ENCODE results near the gene SURF4. TPM values are rescaled to one million over a fixed set of nuclear protein-coding genes. Genes with fewer than 3 reads are reported as not detected.
A peak's percentile ranks its signal among the peaks of the same experiment; 100 is the strongest.

The SURF4 gene
- total RNA-seq, 2 donors from 2014 or later: 178 to 187 TPM

DNA sequence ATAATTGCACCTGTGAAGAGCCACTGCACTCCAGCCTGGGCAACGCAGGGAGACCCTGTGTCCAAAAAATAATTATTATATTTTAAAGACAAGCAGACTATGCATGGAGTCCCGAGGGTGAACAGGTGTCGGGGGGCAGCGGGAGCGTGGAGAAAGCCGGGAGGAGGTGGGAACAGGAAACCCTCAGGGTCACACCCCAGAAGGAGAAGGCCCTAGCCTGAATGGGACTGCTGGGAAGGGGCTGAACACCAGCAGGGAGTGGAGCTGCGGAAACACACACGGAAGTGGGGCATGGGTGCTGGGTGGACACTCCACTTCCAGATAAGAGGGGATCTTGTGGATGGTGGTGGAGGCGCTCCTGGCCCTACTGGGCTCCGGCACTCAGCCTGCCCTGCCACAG, 52.6 kb downstream of the SURF4 start:
- 88 to 92% methylated on average over 5 to 9 of the region's 10 CpGs for WGBS, 2 experiments (ENCODE audit: insufficient coverage in 1 of 2, insufficient read length in 1 of 2)
- peaks cover 36% of the 10 kb centered on the region for H3K9me3 Mint-ChIP-seq

DNA sequence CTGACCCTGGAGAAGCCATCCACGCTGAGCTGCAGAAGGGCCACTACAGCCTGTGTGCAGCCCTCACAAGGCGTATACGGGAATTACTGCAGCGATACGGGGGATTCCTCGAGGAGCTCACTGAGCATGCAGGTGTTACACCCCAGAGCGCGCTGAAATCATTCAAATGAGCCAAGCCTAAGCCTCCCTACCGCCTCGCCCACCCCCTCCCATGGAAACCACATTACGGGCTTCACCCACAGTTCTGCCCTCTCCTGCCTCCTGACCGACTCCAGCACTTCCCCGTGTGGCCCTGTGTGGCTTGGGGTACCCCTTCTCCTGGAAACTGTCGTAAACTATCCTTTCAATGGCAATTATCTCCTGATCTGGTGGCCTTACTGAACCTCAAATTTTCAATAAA, 53.2 kb downstream of the SURF4 start:
- Histone ChIP-seq H3K27ac (ENCODE audit: low read depth, low read length) (no peak overlapping the region), H3K36me3 (ENCODE audit: control insufficient read depth, insufficient read depth, low read length) (no peaks in the 10 kb centered on the region), H3K9me3 (ENCODE audit: control insufficient read depth, low read length) (peaks cover 6% of the 10 kb centered on the region), H3K4me3 (ENCODE audit: low read length) (no peak overlapping the region), H3K9ac (ENCODE audit: extremely low read depth, low read length, poor library complexity, severe bottlenecking) (no peak overlapping the region), H3K27me3 (ENCODE audit: control insufficient read depth, insufficient read depth, low read length, poor library complexity, severe bottlenecking) (no peaks in the 10 kb centered on the region), H3K4me1 (ENCODE audit: control insufficient read depth, insufficient read depth, low read length) (no peaks in the 10 kb centered on the region)
- Mint-ChIP-seq H3K4me1 (no peaks in the 10 kb centered on the region), H3K27me3 (ENCODE audit: insufficient read depth) (peaks cover 16% of the 10 kb centered on the region), H3K4me3 (no peak overlapping the region), H3K9me3 (peaks cover 33% of the 10 kb centered on the region), H3K27ac (no peak overlapping the region), H3K36me3 (ENCODE audit: low read depth) (peaks cover 2% of the 10 kb centered on the region)
- DNase-seq: no peak
- TF ChIP-seq, protein P1, sequence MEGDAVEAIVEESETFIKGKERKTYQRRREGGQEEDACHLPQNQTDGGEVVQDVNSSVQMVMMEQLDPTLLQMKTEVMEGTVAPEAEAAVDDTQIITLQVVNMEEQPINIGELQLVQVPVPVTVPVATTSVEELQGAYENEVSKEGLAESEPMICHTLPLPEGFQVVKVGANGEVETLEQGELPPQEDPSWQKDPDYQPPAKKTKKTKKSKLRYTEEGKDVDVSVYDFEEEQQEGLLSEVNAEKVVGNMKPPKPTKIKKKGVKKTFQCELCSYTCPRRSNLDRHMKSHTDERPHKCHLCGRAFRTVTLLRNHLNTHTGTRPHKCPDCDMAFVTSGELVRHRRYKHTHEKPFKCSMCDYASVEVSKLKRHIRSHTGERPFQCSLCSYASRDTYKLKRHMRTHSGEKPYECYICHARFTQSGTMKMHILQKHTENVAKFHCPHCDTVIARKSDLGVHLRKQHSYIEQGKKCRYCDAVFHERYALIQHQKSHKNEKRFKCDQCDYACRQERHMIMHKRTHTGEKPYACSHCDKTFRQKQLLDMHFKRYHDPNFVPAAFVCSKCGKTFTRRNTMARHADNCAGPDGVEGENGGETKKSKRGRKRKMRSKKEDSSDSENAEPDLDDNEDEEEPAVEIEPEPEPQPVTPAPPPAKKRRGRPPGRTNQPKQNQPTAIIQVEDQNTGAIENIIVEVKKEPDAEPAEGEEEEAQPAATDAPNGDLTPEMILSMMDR (conservative IDR thresholded peaks at IDR 0.05): no peak
- WGBS, 2 experiments (ENCODE audit: insufficient coverage in 1 of 2, insufficient read length in 1 of 2): 92 to 98% methylated on average over 14 of the region's 14 CpGs

More for the DNA sequence above, 52.6 kb downstream of the SURF4 start:
- no peak overlapping the region for H3K9ac ChIP-seq (ENCODE audit: extremely low read depth, low read length, poor library complexity, severe bottlenecking)
- H3K36me3 ChIP-seq (ENCODE audit: control insufficient read depth, insufficient read depth, low read length): no peaks in the 10 kb centered on the region
- Mint-ChIP-seq H3K4me3 (no peak overlapping the region), H3K4me1 (no peaks in the 10 kb centered on the region), H3K36me3 (ENCODE audit: low read depth) (peaks cover 2% of the 10 kb centered on the region), H3K27me3 (ENCODE audit: insufficient read depth) (peaks cover 19% of the 10 kb centered on the region), H3K27ac (no peak overlapping the region)
- TF ChIP-seq, protein P1 (conservative IDR thresholded peaks at IDR 0.05): no peak
- H3K27ac ChIP-seq (ENCODE audit: low read depth, low read length): no peak overlapping the region
- H3K4me1 ChIP-seq (ENCODE audit: control insufficient read depth, insufficient read depth, low read length): no peaks in the 10 kb centered on the region
- H3K27me3 ChIP-seq (ENCODE audit: control insufficient read depth, insufficient read depth, low read length, poor library complexity, severe bottlenecking): no peaks in the 10 kb centered on the region
- H3K4me3 ChIP-seq (ENCODE audit: low read length): no peak overlapping the region
- H3K9me3 ChIP-seq (ENCODE audit: control insufficient read depth, low read length): peaks cover 6% of the 10 kb centered on the region
- DNase-seq: no peak

DNA sequence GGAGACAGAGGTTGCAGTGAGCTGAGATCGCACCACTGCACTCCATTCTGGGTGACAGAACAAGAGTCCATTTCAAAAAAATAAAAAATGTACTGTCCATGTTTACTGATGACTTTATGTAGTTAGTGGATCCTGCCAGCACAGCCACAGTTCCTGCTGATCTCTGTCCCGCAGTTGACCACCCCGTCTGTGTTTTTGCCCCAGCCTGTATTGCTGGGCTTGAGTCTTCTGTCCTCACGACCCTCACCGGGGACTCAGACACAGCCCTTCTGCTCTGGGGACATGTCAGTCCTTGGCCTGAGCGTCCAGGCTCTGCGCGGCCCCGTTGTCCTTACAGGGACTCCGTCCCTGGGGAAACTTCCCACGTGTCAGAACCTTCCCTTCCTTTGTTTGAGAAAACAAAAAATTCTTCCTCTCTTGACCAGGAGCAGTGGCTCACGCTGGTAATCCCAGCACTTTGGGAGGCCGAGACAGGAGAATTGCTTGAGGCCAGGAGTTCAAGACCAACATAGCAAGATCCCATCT, 54.4 kb downstream of the SURF4 start:
- 90 to 92% methylated on average over 10 to 13 of the region's 13 CpGs for whole genome bisulfite sequencing, 2 experiments (ENCODE audit: insufficient coverage in 1 of 2, insufficient read length in 1 of 2)
- no peak overlapping the region for H3K27ac Mint-ChIP-seq
- Histone ChIP-seq H3K27ac (ENCODE audit: low read depth, low read length) (no peak overlapping the region), H3K9me3 (ENCODE audit: control insufficient read depth, low read length) (peaks cover 6% of the 10 kb centered on the region), H3K4me1 (ENCODE audit: control insufficient read depth, insufficient read depth, low read length) (no peaks in the 10 kb centered on the region), H3K4me3 (ENCODE audit: low read length) (no peak overlapping the region), H3K36me3 (ENCODE audit: control insufficient read depth, insufficient read depth, low read length) (no peaks in the 10 kb centered on the region), H3K27me3 (ENCODE audit: control insufficient read depth, insufficient read depth, low read length, poor library complexity, severe bottlenecking) (no peaks in the 10 kb centered on the region), H3K9ac (ENCODE audit: extremely low read depth, low read length, poor library complexity, severe bottlenecking) (no peak overlapping the region)
- peaks cover 13% of the 10 kb centered on the region for H3K27me3 Mint-ChIP-seq (ENCODE audit: insufficient read depth)
- TF ChIP-seq, protein P1 (conservative IDR thresholded peaks at IDR 0.05): no peak
- peaks cover 28% of the 10 kb centered on the region for H3K9me3 Mint-ChIP-seq
- DNase-seq: peak; percentile 23
- no peaks in the 10 kb centered on the region for H3K4me1 Mint-ChIP-seq
- H3K36me3 Mint-ChIP-seq (ENCODE audit: low read depth): peaks cover 2% of the 10 kb centered on the region
- H3K4me3 Mint-ChIP-seq: no peak overlapping the region

Data from endodermal cell (in vitro differentiated cells).